ENCODE results near the gene ACVRL1. TPM values are rescaled to one million over a fixed set of nuclear protein-coding genes. Genes with fewer than 3 reads are reported as not detected.

Gene ACVRL1
- total RNA-seq, result 417 and 629 TPM in 2 replicates

DNA sequence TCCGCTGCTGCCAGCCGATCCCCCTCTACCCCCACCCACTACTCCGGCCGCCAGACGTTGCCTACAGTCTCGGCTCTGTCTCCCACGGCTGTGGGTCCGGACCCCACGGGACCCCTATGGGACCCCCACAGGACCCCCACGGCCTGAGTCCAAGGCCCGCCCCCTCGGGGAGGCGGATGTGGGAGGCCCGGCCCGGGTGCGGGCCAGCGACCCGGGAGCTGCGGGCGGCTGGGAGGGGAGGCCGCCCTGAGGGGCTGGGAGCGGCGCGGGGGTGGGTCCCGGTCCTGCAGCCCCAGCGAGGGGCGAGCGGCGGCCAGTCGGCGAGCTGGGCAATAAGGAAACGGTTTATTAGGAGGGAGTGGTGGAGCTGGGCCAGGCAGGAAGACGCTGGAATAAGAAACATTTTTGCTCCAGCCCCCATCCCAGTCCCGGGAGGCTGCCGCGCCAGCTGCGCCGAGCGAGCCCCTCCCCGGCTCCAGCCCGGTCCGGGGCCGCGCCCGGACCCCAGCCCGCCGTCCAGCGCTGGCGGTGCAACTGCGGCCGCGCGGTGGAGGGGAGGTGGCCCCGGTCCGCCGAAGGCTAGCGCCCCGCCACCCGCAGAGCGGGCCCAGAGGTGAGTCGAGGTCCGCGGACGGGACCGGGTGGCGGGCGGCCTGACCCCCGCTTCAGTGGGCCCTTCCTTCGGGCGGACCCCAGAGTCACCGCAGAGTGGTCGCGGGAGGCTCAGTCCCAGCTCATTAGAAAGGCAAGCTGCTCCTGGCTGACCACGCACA, at the start of gene ACVRL1:
ACVRL1 (plus strand) TSS at position 422 of the 773 bp plus-strand sequence. CDS start 4,971 bp downstream, outside the sequence.

DNA sequence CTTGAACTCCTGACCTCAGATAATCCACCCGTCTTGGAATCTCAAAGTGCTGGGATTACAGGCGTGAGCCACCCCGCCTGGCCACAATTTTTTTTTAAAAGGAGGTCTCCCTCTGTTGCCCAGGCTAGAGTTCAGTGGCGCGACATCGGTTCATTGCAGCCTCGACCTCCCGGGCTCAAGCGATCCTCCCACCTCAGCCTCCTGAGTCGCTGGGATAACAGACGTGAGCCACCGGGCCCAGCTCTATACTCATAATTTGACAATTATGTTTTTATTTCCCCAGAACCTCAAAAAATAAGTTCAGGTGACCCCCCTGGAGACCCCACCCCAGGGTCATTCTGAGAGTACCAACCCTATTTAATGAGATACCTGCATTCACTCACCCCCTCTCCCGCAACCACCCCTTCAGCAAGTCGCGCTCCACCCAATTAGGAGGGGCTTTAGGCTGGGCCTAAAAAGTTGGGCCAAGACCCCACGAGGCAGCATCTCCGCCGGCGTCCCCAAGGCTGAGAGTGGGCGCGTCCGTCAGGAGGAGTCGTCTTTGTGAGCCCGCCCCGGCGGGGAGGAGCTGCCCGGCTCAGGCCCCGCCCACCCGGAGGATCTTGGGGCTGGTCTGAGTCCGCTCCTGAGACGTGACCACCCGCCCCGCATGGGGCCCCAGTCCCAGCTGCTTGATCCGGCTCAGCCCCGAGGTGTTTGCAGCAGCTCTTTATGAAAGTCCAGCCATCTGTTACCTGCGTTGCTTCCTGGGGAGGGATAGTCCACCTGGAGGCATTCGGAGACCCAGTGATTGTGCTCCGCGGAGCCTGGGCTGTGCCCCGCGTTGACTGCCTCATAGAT, 19.6 kb upstream of the ACVRL1 start, which contains the start of gene ANKRD33:
ANKRD33 (plus strand) TSS at position 628 of the 840 bp plus-strand sequence; CDS start at position 712, 84 bp downstream.

GRCh38 chr12:51951199-51951842, 44.0 kb downstream of the ACVRL1 start, which contains the start of gene ACVR1B:
Gene ACVR1B (plus strand): TSS chr12:51951699. CDS start chr12:51951744, 45 bp downstream.

Other genes with a start within 250 kb of the ACVRL1 start
- 0.98 and 1.2 TPM in 2 replicates for gene FIGNL2, start 58.8 kb upstream of the ACVRL1 start, total RNA-seq
- 0.29 and 0.33 TPM in 2 replicates for gene ANKRD33, start 19.4 kb upstream of the ACVRL1 start, total RNA-seq
- 12.4 and 18.3 TPM in 2 replicates for gene ACVR1B, start 44.2 kb downstream of the ACVRL1 start, total RNA-seq
- 39.4 and 58.5 TPM in 2 replicates for gene TAMALIN, start 99.4 kb downstream of the ACVRL1 start, total RNA-seq
- gene NR4A1, start 143.9 kb downstream of the ACVRL1 start, total RNA-seq, result 0.38 and 0.98 TPM in 2 replicates
- gene ATG101, start 162.5 kb downstream of the ACVRL1 start, total RNA-seq, result 41.7 and 45.7 TPM in 2 replicates
- gene SMIM41, start 172.2 kb downstream of the ACVRL1 start, total RNA-seq, result 0.19 TPM in 1 of 2 replicates, not detected in the other

All from vein endothelial cell (primary cell).